ENCODE measurements around the gene FILIP1.

Gene FILIP1

GRCh38 chr6:75334266-75335040, 159.1 kb downstream of the FILIP1 start:
- DNase-seq (ENCODE audit: low read depth in 3 of 3) = no peak

- no peak for DNase-seq (ENCODE audit: low read depth in 3 of 3)
Observed at GRCh38 chr6:75333676-75334200, 159.9 kb downstream of the FILIP1 start.

DNA sequence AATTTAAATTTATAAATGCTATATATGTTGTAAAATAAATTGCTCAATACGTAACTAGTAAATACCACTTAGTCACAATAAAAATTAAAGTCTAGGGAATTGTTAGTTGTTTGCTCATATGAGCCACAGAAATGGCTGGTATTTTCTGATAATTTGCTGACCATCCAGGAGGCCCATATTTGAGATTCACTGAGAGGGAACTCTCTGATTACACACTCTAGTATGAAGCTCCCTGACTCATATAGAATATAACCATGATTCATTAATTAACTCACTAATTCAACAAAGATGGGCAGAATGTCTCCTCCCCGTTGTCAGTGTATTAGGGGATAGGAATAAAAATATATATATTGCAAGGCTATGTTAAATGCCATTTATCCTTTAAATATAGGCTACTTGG, 162.4 kb downstream of the FILIP1 start:
- no peak for DNase-seq (ENCODE audit: low read depth in 3 of 3)

DNA sequence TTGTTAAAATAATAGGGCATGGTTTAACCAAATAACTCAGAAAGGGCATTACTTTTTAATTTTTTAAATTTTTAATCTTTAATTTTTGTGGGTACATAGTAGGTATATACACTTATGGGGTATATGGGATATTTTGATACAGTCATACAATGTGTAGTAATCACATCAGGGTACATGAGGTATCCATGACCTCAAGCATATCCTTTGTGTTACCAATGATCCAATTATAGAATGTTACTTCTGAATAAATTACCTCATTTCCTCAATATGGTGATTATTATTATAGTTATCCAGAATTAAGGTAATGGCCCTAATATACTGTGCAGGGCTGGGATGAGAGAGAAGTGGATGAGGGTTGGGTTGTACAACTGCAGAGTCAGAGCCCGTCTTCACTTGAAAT, 163.9 kb downstream of the FILIP1 start:
- DNase-seq (ENCODE audit: low read depth in 3 of 3) = no peak

GRCh38 chr6:75327807-75328206, 165.8 kb downstream of the FILIP1 start:
- no peak for DNase-seq (ENCODE audit: low read depth in 3 of 3)

GRCh38 chr6:75326557-75327258, 166.9 kb downstream of the FILIP1 start:
- no peak for DNase-seq (ENCODE audit: low read depth in 3 of 3)

GRCh38 chr6:75318900-75319299, 174.7 kb downstream of the FILIP1 start:
- DNase-seq (ENCODE audit: low read depth in 3 of 3) = no peak

DNA sequence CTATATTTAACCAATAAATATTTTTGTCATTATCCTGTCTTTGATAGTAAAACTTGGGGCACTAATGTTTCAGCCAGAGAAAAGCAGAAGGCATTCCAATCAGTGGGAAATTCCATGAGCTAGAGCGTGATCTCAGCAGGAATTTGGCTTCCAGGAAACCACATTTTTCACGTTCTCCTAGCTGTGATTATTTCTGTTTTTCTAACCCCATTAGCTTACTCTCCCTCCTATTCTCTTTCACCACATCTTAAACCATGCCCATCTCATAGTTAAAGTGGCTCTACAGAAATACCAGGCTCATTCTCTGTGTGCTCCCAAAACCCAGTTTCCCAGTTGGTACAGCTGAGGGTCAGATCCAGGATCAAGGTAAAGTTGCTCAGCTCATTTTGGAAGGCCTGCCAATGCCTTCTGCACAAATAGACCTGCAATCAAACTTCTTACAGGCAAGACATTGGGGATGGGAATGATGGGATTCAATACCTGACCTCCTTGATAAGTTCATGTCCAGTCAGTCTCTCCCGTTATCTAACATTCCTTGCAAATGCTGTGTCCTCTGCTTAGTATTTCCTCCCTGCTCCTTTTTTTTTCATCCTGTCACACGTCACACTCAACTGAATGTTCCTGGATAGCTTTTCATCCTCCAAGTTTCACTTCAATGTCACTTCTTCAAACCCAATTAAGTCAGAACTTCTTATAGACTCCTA, 175.9 kb downstream of the FILIP1 start:
- no peak for DNase-seq (ENCODE audit: low read depth in 3 of 3)

GRCh38 chr6:75315978-75316377, 177.6 kb downstream of the FILIP1 start:
- no peak for DNase-seq (ENCODE audit: low read depth in 3 of 3)

DNA sequence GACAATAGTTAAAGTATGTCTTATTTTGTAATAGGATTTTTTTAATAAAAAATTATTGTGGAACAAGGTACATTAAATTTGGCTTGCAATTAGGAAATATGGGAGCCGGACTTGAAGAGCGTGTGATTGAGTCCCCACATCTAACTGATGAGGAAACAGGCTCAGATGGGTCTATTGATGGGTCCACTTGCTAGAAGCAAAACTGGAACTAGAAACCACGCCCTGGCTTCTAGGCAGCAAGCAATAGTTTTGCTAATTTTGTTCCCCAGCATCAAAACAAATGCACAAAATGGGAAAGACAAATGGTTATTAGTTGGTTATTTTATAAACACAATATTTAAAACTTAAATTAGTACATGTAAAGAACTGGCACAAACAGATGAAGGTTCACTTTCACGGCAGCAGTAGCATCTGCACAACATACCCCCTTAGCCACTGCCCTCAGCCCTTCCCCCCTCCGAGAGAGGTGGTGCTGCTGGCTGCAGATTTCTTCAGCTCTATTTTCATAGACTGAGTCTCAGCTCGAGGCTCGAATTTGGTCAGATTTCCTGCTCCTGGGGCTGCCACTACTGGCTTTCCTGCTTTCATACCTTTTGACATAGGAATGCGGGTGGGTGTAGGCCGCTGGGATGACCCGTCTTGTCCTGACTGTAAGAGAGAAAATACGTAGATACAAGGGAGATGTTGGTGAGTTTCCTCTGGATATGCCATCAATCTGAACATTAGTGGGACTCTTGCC, 185.2 kb downstream of the FILIP1 start:
- no peak for DNase-seq (ENCODE audit: low read depth in 3 of 3)

DNA sequence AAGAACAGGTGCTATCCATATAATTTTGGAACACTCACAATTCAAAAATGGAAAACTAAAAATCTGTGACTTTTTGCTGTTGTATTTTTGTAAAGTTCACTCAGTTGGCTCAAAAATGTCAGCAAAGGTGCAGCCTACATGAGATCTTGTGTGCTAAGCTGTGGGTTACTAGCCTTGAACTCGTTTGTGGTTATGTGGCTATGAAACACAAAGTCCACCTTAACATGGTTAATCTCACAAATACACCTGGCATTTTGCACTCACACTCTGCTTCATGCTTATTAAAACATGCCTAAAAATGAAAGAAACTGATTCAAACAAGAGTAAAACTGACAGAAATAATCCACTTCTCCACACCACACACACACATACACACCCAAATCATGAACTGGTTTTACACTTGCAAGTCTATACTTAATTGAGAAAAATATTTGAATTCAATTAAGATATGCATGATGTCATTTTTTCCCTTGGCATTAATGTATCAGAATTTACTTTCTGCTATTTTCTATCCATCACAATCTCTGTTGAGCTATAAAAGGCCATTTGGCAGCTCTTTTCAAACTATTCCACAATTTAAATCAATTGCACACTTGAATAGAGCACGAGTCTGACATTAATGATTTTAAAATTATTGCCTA, 186.1 kb downstream of the FILIP1 start:
- no peak for DNase-seq (ENCODE audit: low read depth in 3 of 3)

DNA sequence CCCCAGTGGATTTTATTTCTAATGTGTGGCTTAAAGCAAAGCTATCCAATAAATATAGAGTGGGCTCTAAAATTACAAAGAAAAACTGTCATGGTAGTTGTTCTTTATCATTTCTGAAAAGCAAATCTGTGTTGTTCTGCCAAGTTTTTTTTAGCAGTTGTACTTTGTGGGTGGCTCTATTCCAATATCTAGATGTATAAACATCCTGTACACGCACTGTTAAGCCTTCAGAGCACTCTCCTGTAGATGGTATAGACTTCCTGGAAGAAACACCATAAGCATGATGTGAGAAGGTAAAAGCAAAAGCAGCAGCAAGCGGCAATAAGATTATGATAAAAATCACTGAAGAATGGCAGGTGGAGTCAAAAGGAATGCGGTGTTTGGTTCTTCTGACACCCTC, 187.5 kb downstream of the FILIP1 start:
- DNase-seq (ENCODE audit: low read depth in 3 of 3) = no peak

DNA sequence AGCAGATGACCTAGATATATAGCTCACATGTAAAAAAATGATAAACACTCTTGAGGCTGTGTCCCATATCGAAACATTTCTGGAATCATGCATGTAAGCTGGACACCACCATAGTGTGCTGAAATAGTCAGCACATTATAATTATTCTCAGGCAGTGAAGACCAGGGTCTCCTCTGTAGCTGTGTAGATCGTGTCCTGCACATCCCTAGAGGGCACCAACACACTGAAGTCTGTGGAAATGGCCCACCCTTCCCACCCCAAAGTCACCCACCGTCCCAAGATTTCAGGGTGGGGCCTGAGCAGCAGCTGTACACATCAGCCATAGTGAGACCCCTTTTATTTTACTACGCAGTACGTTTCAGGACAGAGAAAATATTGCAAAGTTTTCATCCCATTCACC, 188.0 kb downstream of the FILIP1 start:
- no peak for DNase-seq (ENCODE audit: low read depth in 3 of 3)

DNA sequence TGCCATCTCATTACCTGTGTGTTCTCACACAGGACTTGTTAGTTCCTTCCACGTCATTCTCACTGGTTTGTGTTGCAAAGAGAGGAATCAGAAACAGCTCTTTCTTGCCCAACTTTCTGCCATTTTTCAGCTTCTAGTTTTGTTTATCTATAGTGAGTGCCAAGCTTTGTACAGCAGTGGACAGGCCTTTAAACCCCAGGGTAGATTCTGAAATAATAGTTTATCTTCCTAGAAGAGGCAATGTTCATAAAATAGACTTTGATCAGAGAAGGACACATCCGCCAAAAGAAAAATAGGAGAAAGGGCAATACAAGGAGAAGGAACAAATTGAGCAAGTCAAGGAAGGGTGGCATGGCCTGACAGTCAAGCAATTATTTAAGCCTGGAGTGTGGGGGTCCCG, 191.3 kb downstream of the FILIP1 start:
- no peak for DNase-seq (ENCODE audit: low read depth in 3 of 3)

GRCh38 chr6:75301537-75301936, 192.1 kb downstream of the FILIP1 start:
- no peak for DNase-seq (ENCODE audit: low read depth in 3 of 3)

DNA sequence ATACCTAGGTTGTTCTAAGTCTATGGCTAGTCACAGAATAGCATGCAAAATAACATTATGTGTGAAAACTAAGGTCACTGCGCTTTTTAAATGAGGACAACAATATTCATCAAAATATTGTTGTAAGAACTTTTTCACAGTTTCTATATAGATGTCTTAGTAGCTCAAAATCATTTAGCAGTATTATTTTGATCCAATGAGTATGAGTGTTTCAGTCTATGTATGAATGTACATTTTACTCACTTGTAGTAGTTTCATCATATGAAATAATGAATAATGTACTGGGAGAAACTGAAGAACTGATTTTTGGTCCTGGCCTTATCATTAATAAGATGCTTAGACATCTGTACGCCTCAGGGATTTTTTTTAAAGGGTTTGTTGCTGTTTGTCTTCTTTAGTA, 192.5 kb downstream of the FILIP1 start:
- DNase-seq (ENCODE audit: low read depth in 3 of 3) = no peak

DNA sequence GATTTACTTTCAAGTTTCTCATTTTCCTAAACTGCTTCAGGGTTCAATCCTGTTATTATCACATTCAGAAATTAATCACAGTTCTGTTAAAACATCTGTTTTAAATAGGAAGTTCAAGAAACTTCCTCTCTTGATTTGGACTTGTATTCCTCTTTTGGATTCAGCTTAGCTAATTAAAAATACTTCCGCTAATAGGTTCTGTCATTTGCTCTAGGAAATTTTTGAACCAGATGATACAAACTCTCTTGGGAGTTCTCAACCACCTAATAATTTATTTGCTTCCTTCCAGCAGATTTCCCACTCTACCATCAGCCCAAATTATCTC, 193.1 kb downstream of the FILIP1 start:
- DNase-seq (ENCODE audit: low read depth in 3 of 3) = no peak

DNA sequence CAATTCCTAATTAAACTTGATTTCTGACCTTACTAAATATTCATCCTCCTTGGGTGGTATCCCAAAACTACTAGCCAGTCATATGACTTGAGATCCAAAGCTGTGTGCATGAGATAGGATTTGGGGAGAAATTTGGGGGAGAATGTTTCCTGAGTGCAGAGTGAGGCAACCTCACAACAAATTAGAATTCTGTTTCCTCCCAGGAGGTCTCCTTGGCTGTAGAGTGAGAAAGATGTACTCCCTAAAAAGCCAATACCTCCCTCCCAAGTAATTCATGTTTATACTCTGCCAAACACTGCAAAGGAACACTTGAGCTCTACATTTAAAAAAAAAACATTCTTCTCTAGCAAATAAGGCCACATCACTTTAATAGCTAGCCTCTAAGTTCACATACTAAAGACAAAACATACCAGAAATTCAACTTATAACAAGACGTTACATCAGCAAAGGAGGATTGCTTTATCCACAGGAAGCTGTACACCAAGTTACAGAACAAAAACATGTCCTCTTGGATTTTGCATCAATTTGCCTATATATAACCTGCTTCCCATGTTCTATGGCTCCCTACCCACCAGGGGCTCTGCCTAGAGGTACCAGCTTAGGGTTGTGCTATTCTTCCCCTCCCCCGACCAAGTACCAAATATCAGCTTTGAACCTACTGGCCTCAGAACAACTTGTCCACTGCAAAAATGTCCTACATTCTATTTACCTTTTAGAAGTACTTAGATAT, 193.6 kb downstream of the FILIP1 start:
- no peak for DNase-seq (ENCODE audit: low read depth in 3 of 3)

GRCh38 chr6:75296811-75297779, 196.5 kb downstream of the FILIP1 start:
- no peak for DNase-seq (ENCODE audit: low read depth in 3 of 3)

DNA sequence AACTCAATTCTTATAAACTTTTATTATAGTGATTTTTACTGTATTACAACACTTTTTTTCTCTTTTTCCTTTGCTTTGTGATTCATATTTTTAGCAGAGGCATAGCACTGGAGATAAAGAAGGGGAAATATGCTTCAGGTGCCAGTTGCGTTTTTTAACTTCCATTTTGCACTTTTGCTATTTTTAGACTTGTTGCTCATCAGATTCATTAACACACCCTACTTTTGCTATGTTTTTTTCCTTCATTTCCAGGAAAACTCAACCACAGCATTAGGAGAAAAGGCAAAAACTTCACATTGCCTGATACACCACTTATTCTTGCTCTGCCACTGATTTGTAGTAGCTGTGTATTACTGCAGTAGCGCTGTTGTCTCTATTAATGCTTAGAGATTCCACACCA, 201.0 kb downstream of the FILIP1 start:
- DNase-seq (ENCODE audit: low read depth in 3 of 3) = no peak
